HG02981 (cell line): Measurements from ENCODE around the gene APEX1.
A peak's percentile ranks its signal among the peaks of the same experiment; 100 is the strongest.

Experiments used
- ATAC-seq: cut with Tn5 transposase; IDR thresholded peaks from one replicate; pipeline ENCODE4 v1.9.1; 2021; ENCODE audit warnings: mild to moderate bottlenecking, moderate library complexity; ENCODE audit not compliant: unreplicated experiment

APEX1 gene

DNA sequence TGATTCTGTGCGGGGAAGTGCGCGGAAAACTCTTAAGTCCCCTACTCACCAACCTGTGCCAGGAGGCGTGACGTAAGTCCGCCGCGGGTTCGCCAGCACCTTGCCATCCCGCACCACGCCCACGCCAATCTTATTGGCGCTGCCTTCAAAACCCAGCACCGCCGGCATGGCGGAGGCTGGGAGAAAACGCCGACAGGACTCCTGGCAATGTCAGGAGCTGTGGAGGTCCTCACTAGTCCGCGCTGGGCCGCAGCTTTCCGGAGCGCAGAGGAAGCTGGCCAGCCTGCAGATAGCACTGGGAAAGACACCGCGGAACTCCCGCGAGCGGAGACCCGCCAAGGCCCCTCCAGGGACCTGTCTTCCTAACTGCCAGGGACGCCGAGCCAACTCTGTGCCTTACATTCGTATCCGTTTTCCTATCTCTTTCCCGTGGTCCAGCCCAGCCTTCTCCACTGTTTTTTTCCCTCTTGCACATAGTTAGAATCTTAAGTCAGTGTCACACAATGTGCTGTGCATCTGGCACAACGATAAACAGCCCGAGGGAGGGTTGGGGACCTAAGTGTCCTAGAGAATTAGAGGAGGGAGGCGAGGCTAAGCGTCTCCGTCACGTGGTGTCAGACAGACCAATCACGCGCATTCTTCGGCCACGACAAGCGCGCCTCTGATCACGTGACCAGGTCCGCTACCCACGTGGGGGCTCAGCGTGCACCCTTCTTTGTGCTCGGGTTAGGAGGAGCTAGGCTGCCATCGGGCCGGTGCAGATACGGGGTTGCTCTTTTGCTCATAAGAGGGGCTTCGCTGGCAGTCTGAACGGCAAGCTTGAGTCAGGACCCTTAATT lies at the start of gene APEX1, which contains the start of gene OSGEP:
Gene APEX1 (plus strand): TSS at position 711 of the 839 bp plus-strand sequence. CDS start 420 bp downstream, outside the sequence.
Gene OSGEP (minus strand): TSS at position 297 of the 839 bp plus-strand sequence. CDS start 129 bp downstream, at position 168.
- peak; percentile 85 for ATAC-seq

DNA sequence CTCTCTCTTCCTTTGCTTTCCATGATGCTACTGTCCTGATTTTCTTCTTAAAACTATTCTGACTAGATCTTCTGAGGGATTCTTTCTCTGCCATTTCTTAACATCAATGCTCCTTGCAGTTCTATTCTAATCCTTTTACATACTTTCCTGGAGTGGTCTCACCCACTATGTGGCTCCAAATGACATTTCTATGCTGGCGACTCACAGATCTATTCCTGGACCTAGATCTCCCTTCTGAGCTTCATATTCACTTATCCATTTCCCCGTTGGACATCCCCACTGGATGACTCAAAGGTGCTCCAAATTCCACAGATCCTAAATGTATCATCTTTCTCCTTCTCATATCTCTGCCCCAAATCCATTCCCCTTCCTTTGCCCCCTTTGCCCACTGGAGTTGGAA lies 45.8 kb upstream of the APEX1 start:
- no peak for ATAC-seq

DNA sequence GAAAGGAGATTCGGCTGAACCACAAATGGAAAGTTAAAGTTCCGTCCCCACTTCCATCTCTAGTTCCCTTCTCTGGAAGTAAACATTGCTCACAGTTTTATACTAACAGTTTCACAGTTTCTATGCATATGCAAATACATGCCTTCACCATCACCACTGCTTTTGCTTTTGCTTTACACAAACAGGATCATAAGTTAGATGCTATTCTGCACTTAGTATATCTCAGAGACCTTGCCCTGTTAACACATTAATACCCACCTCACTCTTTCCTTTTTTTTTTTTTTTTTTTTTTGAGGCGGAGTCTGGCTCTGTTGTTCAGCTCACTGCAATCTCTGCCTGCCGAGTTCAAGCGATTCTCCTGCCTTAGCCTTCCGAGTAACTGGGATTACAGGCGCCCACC lies 42.6 kb upstream of the APEX1 start:
- peak; percentile 70 for ATAC-seq

DNA sequence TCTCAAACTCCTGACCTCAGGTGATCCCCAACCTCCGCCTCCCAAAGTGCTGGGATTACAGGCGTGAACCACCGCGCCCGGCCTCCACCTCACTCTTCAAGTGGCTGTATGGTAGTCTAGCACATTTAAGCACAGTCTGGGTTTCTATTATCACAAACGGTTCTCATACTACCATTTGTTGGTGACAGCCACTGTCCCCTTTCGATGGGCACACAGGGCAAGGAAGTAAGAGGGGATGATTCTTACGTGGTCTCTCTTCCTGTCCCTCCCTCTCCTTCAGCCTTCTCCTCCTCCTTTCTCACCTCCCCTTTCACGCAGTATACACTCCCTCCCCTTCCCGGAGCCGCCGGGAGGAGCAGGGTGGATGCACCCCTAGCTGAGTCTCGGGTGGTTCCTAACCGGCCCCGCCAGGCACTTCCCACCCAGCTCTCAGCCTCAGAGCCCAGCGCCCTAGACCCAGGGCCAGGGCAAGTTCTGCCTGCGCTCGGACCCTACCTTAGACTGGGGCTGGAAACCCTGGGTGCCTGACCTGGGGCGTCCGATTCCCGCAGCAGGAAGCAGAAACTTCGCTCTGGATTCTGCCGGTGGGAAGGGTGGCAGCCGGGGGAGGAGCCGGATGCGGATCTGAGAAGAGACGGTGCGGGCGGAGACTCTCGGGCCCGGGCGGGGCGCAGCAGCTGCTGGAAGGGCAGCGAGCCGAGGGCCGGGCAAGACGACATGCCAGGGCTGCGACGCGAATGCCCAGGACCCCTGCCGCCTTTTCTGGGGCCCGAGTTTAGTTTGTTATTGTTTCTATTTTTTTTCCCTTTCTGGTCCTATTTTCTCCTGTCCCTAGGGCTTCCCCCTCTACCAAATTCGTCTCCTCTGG lies 41.9 kb upstream of the APEX1 start, which contains the start of gene TEP1:
Gene TEP1 (minus strand): TSS at position 626 of the 868 bp plus-strand sequence. CDS start 5,062 bp downstream, outside the sequence.
- ATAC-seq: peak; percentile 53

DNA sequence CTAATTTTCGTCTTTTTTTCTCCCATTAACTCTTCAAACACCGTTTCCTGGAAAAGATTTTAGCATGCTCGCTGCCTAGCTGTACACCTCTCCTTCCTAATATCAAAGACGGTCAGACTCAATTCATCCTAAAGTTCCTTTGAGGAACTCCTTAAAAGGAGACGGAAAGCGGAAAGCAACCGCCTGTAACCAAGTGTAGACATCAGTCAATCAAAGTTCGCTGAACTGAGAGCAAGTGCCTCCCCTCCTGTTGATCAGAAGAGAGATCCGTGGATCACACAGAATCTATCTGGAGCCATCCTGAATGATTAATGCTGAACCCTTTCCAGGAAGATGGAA lies 41.3 kb upstream of the APEX1 start:
- no peak for ATAC-seq

DNA sequence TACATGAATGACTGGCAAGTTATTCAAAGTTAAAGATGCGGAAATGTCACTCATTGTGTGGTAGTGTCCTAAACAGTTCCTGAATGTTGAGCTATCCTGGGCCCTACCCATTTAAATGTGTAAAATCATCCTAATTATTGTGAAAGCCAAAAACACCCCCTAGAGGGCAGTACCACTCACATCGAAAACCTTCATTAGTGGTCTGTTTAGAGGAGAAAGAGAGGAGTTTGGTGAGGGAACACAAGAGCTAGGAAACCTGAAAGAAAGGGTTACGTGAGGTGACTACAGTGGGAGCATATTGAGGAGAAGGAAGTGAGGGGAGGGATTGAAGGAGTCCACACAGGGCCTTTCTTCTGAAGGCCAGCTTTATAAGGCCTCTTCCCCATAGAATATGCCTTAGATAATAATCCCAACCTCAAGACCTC lies 39.2 kb upstream of the APEX1 start:
- ATAC-seq: no peak

DNA sequence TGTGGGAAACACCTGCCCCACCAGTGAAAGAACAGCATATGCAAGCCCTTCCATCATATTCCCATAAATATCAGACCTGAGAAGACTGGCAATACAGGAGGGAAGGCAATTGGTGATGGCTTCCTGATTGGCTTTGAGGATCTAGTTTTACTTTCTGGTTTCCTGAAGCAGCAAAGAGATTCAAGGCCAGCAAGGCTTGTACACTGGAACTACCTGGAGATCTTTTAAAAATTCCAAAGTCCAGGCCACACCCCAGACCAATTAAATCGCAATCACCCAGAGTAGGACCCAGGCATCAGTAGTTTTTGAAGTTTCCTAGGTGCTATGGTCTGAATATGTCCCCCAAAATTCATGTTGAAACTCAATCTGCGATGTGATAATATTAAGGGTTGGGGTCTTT lies 38.8 kb upstream of the APEX1 start:
- ATAC-seq: no peak

DNA sequence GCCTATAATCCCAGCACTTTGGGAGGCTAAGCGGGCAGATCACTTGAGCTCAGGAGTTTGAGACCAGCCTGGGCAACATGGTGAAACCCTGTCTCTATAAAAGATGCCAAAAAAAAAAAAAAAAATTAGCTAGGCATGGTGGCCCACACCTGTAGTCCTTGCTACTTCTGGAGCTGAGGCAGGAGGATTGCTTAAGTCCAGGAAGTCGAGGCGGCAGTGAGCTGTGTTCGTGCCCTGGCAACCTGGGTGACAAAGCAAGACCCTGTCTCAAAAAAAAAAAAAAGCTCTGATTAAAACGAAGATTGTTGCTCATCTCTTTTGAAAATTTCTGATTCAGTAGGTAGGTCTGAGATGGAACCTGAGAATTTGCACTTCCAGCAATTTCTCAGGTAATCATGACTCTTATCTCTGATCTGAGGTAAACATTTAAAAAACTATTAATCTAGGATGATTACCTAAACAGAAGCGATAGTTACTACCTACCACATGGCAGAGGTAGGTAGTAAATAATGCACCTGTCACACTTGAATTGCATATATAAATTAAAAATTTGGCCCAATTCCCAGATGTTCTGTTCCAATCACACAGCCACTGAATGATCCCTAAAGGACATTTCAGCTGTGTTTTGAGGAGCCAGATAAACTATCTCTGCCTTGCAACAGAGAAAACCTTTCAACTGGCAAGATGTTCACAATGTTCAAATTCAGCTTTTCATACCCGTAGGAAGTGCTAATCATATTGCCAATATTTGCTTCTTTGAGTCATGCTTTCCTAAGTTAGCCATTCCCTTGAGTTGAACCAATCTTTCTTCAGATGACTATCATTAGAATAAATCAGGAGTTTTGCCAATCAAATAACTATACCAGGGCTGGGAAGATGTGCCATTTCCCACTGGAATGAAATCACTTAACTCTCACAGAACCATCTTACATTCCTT lies 37.5 kb upstream of the APEX1 start:
- ATAC-seq: no peak

DNA sequence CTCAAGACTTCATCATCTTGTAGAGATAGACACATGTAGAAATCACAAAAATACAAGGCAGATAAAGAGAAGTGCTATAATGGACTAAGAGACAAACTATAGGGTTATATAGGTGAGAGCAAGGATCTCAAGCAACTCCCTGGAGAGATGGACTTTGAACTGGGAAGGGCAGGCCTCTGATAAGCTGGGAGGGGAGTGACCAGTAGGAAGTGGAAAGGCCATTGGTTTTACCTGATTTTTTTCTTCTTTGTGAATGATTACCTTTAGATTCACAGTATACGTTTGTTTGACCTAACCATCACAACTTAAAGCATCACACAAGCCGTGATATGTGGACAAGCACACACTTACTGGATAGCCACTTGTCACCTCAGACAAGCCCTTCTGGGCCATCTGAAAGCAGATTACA lies 36.5 kb upstream of the APEX1 start:
- ATAC-seq: no peak

DNA sequence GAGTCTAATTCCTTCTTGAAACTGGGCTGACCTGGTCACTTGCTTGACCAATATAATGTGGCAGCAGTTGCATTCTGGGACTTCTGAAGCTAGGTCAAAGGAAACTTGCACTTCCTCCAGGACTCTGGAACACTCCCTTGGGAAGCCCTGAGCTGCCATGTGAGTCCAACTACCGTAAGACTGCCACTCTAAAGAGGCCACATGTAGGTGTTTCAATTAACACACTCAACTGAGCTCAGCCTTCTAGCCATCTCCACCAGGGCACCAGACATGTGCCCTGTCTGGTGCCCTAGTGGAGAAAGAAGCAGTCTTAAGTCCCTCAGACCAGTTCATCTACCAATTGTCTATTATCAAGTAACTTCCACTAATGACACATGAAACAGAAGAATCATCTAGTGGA lies 35.6 kb upstream of the APEX1 start:
- ATAC-seq: no peak

DNA sequence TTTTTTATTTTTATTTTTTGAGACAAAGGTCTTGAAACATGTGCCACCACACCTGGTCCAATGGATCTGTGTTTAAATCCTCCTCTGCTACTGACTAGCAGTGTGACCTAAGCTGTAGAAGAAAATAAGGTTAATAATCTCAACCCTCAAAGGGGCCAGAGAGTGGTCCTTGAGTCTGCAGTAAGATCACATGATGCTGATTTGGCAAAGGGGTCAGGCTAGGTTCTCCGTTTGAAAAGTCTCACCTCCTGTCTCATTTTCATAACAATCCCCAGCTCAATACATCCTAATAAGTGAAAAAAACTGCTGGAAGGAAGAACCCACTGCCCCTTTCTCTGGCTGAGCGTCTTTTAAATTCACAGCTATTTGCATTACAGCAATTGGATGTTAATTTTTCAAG lies 33.8 kb upstream of the APEX1 start:
- no peak for ATAC-seq

DNA sequence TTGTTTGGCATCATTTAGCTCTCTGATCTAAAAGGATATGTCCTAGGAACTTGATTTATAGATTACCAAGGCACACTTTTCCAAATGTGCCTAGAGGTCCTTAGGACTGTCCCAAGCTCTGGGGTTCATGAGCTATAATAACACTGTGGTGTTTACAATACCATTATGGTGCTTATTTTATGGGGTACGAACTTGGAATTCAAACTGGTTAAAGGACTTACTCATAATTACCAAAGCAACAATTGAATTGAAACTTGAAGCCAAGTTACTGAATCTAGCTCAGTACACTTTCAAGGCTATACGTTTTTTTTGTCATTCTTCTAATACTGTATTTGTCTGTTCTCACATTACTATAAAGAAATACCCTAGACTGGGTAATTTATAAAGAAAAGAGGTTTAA lies 32.1 kb upstream of the APEX1 start:
- ATAC-seq: no peak

DNA sequence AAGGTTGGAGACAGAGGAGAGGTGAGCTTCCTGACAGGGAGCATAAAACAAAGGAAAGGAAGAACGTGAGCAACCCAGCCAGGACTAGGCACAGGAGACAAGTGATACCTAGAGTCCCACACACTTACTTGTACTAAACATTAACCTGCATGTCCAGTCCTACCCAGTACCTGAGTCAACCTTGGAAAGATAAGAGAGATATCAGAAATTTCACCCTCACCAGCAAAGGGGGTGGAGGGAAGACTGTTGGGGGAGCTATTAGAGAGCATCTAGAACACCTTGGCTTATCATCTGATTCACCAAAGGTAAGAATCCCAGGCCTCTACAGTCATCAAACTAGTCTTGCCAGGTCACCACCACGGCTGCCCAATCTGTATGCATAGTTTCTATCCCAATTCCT lies 30.2 kb upstream of the APEX1 start:
- no peak for ATAC-seq

DNA sequence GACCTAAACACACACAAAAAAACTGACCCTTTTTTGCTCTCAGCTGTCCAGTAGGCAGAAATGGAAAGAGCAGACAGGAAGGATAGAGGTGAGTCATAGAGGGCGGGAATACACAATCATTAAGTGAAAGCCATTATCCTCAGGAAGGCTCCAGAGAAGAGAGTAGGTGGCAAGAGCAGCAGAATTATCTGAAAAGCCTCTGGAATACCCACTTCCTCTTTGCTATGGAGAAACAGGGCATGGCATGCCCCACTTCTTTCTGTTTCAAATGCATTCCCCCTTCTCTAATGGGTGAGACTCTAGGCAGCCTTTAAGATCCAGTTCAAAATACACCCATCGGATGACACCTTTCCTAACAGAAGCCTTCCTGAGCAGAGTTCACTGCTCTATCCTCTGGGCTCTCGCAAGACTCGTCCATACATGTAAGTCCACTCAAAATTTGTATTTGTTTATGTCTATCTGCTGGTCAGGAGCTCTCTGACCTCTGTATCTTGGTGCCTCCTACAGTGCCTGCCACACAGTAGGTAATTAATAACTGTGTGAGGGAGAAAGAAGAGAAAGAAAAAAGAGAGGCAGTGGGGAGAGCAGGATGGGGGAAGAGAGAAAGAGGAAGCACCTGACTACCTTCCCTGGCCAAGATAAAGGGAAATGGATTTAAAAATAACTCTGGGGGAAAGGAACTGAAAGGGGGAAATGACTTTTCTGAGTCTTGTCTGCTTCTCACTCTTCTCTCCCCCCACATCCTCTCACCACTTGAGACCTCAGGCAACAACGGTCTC lies 27.6 kb upstream of the APEX1 start:
- peak; percentile 77 for ATAC-seq

DNA sequence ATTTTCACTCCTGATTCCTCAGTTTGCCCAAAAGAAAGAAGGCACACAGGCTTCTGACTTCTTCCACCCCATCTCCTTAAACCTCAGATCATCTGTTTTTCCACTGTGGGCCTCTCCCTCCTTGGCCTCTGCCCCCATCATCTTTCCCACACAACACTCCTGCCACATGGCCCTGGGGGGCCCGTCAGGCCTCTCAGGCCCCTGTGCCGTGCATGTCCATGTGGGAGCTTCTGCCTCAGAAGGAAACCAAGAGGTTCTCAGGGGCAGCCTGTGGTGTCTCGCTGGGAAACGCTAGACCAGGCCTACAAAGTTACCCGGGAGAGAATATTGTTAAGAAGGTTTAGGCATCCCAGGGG lies 27.0 kb upstream of the APEX1 start:
- peak; percentile 27 for ATAC-seq

DNA sequence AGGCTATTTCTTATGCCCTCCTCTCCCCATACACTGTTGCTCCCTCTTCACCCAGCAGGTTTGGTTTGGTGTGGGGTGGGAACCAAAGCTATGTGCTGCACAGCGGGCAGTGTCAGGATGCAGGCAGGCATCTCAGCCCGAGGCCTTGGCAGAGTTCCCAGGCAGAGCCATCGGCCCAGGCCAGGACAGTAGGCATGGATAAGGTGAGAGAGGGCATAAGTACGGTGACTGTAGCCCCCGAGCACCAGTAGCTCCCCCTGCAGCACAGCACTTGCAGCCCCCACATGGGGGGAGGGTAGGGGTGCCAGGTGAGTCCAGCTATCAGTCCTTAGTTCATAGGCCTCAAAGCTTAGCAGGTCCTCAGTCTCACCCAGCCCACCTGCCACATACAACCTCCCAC lies 26.2 kb upstream of the APEX1 start:
- ATAC-seq: no peak

DNA sequence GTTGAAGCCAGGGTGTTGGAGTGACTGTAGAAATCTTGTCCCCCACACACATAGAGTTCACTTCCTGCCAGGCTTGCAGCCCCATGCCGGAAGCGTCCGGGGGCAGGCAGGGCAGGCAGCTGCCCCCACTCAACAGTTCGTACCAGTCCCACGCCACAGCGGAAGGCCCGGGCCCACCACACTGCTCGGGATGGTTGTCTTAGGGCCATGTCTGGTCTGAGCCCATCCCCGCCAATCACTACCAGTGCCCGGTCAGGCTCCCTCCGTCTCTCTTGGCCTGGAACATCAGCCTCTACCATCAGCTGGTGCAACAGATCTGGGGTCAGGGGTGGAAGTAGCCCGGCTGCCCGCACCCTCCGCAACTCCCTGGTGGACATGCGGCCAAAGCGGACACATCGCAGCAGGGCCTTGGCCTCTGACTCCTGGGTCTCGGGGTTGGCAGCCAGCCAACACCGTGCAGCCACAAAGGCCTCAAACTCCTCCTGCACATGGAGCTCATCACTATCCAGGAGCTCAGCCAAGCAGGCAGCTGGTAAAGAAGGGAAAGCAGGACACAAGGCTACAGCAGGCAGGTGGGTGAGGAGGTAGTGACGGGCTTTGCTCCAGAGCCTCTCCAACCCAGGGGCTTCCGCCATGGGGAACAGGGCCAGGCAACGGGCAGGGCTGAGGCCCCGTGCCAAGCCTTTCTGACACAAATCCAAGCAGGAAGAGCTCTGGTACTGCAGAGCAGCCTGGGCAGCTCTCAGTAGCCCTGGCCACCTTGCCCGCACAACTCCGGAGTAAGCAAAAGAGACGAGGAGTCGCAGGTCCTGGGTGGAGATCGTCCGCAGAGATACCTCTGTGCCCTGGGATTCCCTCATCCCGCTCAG lies 25.0 kb upstream of the APEX1 start:
- no peak for ATAC-seq

DNA sequence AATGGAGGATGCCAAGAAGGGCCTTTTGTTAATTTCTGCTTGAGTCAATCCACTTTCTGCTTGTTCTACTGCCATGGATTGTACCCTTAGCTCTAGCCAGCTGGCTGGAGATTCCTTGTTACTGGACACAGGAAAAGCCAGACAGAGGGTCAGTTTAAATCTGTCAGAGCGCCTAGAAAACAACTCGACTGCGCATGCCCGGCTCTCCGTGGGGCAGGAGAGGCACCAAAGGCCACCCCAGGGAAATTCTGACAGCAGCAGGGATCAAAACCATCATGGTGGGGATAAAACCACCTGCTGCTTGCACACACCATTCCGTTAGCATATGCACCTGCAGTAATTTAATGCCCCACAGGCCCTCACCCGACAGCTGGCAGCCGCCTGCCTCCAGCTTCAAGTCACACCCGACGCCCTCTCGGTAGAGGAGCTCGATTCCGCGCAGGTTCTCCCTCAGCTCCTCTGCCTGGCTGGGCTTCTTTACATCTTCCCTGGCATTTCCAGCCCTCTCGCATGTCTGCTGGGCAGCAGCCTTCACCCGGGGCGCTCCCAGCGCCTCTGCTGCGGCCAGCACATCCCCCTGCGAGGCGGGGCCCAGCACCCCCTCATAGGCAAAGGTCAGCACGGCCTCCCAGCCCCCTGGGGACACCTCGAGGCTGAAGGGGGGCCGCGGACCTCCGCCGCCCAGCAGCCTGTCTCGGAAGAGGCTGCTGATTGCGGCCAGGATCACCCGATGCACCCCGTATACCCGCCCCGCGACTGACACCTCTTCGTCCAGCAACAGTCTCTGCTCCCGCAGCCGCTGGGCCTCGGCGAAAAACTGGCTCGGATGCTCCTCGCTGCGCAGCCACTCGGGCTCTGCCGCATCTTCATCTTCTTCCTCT lies 20.1 kb upstream of the APEX1 start:
- no peak for ATAC-seq
